ENCODE data around the gene BRI3.

- no peak for TF ChIP-seq CTCF (IDR thresholded peaks at IDR 0.05)
- no peak for TF ChIP-seq POLR2A (IDR thresholded peaks at IDR 0.05)
Observed at GRCh38 chr7:98286701-98287485, 5.4 kb downstream of the BRI3 start.

Measured in lower leg skin (tissue), 3 donors.